ENCODE data around the gene SLC35G2.
"Not testable (repeated sequence)": the region's sequence is repeated elsewhere in the genome, so short reads cannot be mapped to it uniquely, and the experiment has no call there.

The SLC35G2 gene

DNA sequence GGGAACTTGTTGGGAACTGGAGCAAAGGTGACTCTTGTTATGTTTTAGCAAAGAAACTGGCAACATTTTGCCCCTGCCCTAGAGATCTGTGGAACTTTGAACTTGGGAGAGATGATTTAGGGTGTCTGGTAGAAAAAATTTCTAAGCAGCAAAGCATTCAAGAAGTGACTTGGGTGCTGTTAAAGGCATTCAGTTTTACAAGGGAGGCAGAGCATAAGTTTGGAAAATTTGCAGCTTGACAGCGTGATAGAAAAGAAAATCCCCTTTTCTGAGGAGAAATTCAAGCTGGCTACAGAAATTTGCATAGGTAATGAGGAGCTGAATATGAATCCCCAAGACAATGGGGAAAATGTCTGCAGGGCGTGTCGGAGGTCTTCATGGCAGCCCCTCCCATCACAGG, 53.3 kb downstream of the SLC35G2 start:
- DNase-seq; in situ Hi-C loops (cut with MboI; ENCODE audit: low pct_unique_long_range_greater_than_20kb, low sequenced_read_pairs): not testable (repeated sequence)

- in situ Hi-C loops (cut with MboI; ENCODE audit: low pct_unique_long_range_greater_than_20kb, low sequenced_read_pairs); DNase-seq: not testable (repeated sequence)
Observed at GRCh38 chr3:136879510-136879909, 60.6 kb downstream of the SLC35G2 start.

- in situ Hi-C loops (cut with MboI; ENCODE audit: low pct_unique_long_range_greater_than_20kb, low sequenced_read_pairs) = no loop called here
Observed at GRCh38 chr3:136882571-136882970, 63.6 kb downstream of the SLC35G2 start.

GRCh38 chr3:136883967-136884720, 65.2 kb downstream of the SLC35G2 start:
- no peak for DNase-seq

More at GRCh38 chr3:136882571-136882970, 63.6 kb downstream of the SLC35G2 start:
- DNase-seq = peak; percentile 30

GRCh38 chr3:136885357-136886213, 66.7 kb downstream of the SLC35G2 start:
- DNase-seq = no peak
- in situ Hi-C loops (cut with MboI; ENCODE audit: low pct_unique_long_range_greater_than_20kb, low sequenced_read_pairs) = no loop called here

More at GRCh38 chr3:136883967-136884720, 65.2 kb downstream of the SLC35G2 start:
- in situ Hi-C loops (cut with MboI; ENCODE audit: low pct_unique_long_range_greater_than_20kb, low sequenced_read_pairs) = no loop called here

DNA sequence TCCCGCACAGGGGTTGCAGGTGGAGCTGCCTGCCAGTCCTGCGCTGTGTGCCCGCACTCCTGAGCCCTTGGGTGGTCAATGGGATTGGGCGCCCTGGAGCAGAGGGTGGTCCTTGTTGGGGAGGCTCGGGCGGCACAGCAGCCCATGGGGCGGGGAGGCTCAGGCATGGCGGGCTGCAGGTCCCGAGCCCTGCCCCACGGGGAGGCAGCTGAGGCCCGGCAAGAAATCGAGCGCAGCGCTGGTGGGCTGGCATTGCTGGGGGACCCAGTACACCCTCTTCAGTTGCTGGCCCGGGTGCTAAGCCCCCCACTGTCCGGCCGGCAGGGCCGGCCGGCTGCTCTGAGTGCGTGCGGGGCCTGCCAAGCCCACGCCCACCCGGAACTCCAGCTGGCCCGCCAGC, 71.0 kb downstream of the SLC35G2 start:
- in situ Hi-C loops (cut with MboI; ENCODE audit: low pct_unique_long_range_greater_than_20kb, low sequenced_read_pairs) = no loop called here
- DNase-seq = no peak

- in situ Hi-C loops (cut with MboI; ENCODE audit: low pct_unique_long_range_greater_than_20kb, low sequenced_read_pairs) = no loop called here
- DNase-seq = no peak
Observed at GRCh38 chr3:136891934-136892855, 73.3 kb downstream of the SLC35G2 start.

DNA sequence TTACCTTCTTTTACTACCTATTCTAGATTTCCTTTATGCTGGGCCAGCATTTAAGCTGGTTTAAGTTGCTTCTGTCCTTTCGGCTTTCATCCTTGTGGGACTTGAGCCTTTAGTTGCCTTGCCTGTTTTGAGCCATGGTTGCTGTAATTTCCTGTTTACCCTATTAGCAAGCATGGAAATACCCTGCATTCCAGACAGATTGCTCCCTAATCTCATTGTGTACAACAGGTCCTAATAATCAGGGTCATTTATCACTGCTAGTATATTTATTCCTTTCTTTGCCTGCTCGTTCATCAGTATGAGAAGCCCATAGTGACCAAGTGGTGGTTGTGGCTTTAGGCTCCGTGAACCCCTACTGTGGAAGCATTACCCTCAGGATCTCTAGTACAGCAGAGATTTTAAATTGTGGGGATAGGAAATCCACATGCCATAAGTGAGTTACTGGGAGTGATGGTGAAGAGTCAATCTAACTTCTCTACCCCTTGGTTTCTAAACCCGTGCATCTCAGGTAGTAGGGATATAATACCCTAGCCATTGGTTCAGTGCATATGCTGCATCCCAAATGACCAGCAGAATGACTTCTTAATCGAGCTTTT, 75.0 kb downstream of the SLC35G2 start:
- no peak for DNase-seq
- in situ Hi-C loops (cut with MboI; ENCODE audit: low pct_unique_long_range_greater_than_20kb, low sequenced_read_pairs) = no loop called here

GRCh38 chr3:136897171-136897570, 78.2 kb downstream of the SLC35G2 start:
- in situ Hi-C loops (cut with MboI; ENCODE audit: low pct_unique_long_range_greater_than_20kb, low sequenced_read_pairs); DNase-seq: not testable (repeated sequence)

- DNase-seq = no peak
- in situ Hi-C loops (cut with MboI; ENCODE audit: low pct_unique_long_range_greater_than_20kb, low sequenced_read_pairs) = no loop called here
Observed at GRCh38 chr3:136898549-136898948, 79.6 kb downstream of the SLC35G2 start.

DNA sequence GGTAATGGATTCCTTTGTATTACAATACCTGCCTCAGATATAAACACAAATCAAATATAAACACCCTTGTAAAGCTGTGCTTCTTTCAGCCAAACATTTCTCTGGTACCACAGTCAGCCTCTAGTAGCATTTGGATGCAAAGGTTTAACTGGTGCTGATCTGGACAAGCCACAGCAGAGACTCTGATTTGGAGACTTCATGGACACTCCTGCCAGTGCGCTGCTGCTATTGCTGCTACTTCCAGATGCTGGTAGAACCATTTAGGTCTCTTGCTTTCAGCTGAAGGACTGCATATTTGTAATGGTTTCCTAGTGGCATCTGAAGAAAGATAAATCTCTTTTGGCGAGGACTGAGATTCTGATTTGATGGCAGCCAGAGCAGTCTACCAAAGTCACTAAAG, 80.0 kb downstream of the SLC35G2 start:
- in situ Hi-C loops (cut with MboI; ENCODE audit: low pct_unique_long_range_greater_than_20kb, low sequenced_read_pairs) = no loop called here
- DNase-seq = no peak

DNA sequence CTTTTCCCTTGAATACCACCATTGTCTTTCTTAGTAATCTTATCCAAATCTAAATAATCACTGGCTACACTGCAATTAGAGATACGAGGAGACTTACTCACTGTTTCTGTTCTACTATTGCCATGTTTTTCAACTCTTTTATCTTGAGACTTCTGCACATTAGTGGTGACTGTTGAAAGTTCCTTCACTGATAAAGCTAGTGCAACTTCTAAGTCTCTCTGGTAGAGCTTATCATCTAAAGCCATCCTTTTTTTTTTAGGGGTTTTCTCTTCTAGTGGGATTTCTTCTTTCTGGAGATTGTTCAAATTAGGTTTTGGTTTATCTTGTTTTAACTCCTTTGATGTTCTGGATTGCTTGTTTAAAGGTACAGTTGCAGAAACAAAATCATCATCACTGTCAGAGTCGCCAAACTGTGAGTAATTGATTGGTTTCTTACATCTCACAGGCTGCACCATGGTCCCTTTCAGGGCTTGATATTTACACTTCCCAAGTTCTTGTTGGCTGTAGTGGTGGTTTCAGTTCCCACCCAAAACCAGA, 80.8 kb downstream of the SLC35G2 start:
- in situ Hi-C loops (cut with MboI; ENCODE audit: low pct_unique_long_range_greater_than_20kb, low sequenced_read_pairs) = no loop called here
- DNase-seq = no peak

GRCh38 chr3:136900694-136901093, 81.8 kb downstream of the SLC35G2 start:
- in situ Hi-C loops (cut with MboI; ENCODE audit: low pct_unique_long_range_greater_than_20kb, low sequenced_read_pairs) = not testable (repeated sequence)
- peak; percentile 60 for DNase-seq

GRCh38 chr3:136901391-136901790, 82.5 kb downstream of the SLC35G2 start:
- no peak for DNase-seq
- in situ Hi-C loops (cut with MboI; ENCODE audit: low pct_unique_long_range_greater_than_20kb, low sequenced_read_pairs) = no loop called here

- in situ Hi-C loops (cut with MboI; ENCODE audit: low pct_unique_long_range_greater_than_20kb, low sequenced_read_pairs) = not testable (repeated sequence)
- peak; percentile 62 for DNase-seq
Observed at GRCh38 chr3:136902530-136902929, 83.6 kb downstream of the SLC35G2 start.

DNA sequence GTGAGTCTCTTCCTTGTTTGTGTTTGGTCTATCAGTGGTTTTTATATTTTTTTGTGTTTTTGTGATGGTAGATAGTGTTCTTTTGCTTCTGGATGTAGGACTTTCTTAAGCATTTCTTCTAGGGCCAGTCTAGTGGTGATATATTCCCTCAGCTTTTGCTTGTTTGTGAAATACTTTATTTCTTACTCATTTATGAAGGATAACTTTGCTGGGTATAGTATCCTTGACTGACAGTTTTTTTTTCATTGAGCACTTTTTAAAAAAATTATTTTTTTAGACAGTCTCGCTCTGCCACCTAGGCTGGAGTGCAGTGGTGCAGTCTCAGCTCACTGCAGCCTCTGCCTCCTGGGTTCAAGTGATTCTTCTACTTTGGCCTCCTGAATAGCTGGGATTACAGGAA, 85.0 kb downstream of the SLC35G2 start:
- no peak for DNase-seq
- in situ Hi-C loops (cut with MboI; ENCODE audit: low pct_unique_long_range_greater_than_20kb, low sequenced_read_pairs) = no loop called here

GRCh38 chr3:136904746-136905145, 85.8 kb downstream of the SLC35G2 start:
- in situ Hi-C loops (cut with MboI; ENCODE audit: low pct_unique_long_range_greater_than_20kb, low sequenced_read_pairs) = no loop called here
- DNase-seq = no peak

All from KBM-7 (cell line).